HG03103 (cell line): ENCODE data around the gene RIMKLB.
"Not testable (repeated sequence)": the region's sequence is repeated elsewhere in the genome, so short reads cannot be mapped to it uniquely, and the experiment has no call there.

Experiments used
- ATAC-seq: cut with Tn5 transposase; IDR thresholded peaks from one replicate; pipeline ENCODE4 v1.9.1; 2021; ENCODE audit warnings: low read depth; ENCODE audit not compliant: unreplicated experiment

The RIMKLB gene

GRCh38 chr12:8689681-8690080 is 8.1 kb upstream of the RIMKLB start:
- ATAC-seq = no peak

- no peak for ATAC-seq
These were observed 5.2 kb upstream of the RIMKLB start for GRCh38 chr12:8692573-8692972.

GRCh38 chr12:8695116-8695515 is 2.7 kb upstream of the RIMKLB start:
- ATAC-seq = no peak

GRCh38 chr12:8696442-8697090 is 1.2 kb upstream of the RIMKLB start:
- ATAC-seq = no peak

- no peak for ATAC-seq
These were observed 693 bp upstream of the RIMKLB start for GRCh38 chr12:8697120-8697475.

- peak; percentile 20 for ATAC-seq
These were observed 501 bp downstream of the RIMKLB start for GRCh38 chr12:8698132-8698851.

GRCh38 chr12:8698879-8699278 is 1.1 kb downstream of the RIMKLB start:
- no peak for ATAC-seq

GRCh38 chr12:8699714-8700113 is 1.9 kb downstream of the RIMKLB start:
- no peak for ATAC-seq

- ATAC-seq = no peak
These were observed 3.4 kb downstream of the RIMKLB start for GRCh38 chr12:8701046-8701660.

- no peak for ATAC-seq
These were observed 4.4 kb downstream of the RIMKLB start for GRCh38 chr12:8702159-8702558.

GRCh38 chr12:8709124-8709830 is 11.5 kb downstream of the RIMKLB start:
- ATAC-seq = no peak

- ATAC-seq = no peak
These were observed 14.8 kb downstream of the RIMKLB start for GRCh38 chr12:8712572-8712971.

GRCh38 chr12:8722286-8722800 is 24.6 kb downstream of the RIMKLB start:
- no peak for ATAC-seq

GRCh38 chr12:8734873-8735381 is 37.1 kb downstream of the RIMKLB start:
- ATAC-seq = no peak

- no peak for ATAC-seq
These were observed 44.7 kb downstream of the RIMKLB start for GRCh38 chr12:8742501-8742900.

GRCh38 chr12:8743121-8743520 is 45.3 kb downstream of the RIMKLB start:
- ATAC-seq = not testable (repeated sequence)

GRCh38 chr12:8745631-8746030 is 47.8 kb downstream of the RIMKLB start:
- not testable (repeated sequence) for ATAC-seq

- no peak for ATAC-seq
These were observed 48.3 kb downstream of the RIMKLB start for GRCh38 chr12:8746046-8746445.

GRCh38 chr12:8760076-8760475 is 62.3 kb downstream of the RIMKLB start:
- ATAC-seq = not testable (repeated sequence)

- not testable (repeated sequence) for ATAC-seq
These were observed 64.9 kb downstream of the RIMKLB start for GRCh38 chr12:8762701-8763100.

GRCh38 chr12:8766121-8766520 is 68.3 kb downstream of the RIMKLB start:
- ATAC-seq = not testable (repeated sequence)
